ENCODE results near the gene CDH23. TPM values are rescaled to one million over a fixed set of nuclear protein-coding genes. Genes with fewer than 3 reads are reported as not detected.

CDH23 gene
- total and polyA plus RNA-seq, 9 of the 15 experiments (the other 6 are each of a cell fraction or from before 2014, with no cell fraction given) = 0.18 to 1.2 (median 0.47) TPM

- TF ChIP-seq MIER1 (IDR thresholded peaks at IDR 0.05; ENCODE audit: low read depth) = peak; percentile 84; the same call in 1 of the 2 replicates
- TF ChIP-seq IFI16 (CRISPR knock-in tag; IDR thresholded peaks at IDR 0.05) = no peak
- TF ChIP-seq ZNF395 (CRISPR knock-in tag; IDR thresholded peaks at IDR 0.05) = peak; percentile 93
- no peak for TF ChIP-seq TARDBP (IDR thresholded peaks at IDR 0.05)
- TF ChIP-seq POLR3G (IDR thresholded peaks at IDR 0.05; ENCODE audit: extremely low read depth, insufficient read length, insufficient replicate concordance) = no peak
- TF ChIP-seq ETS2 (tag; IDR thresholded peaks at IDR 0.05; ENCODE audit: borderline replicate concordance, poor library complexity, severe bottlenecking) = no peak
- no peak for TF ChIP-seq ATF1 (CRISPR knock-in tag; IDR thresholded peaks at IDR 0.05)
- 0 out of 2 replicates have a peak, but pooled peaks have one; percentile 20 for TF ChIP-seq ATF1 (tag; IDR thresholded peaks at IDR 0.05)
- TF ChIP-seq MLX (CRISPR knock-in tag; conservative IDR thresholded peaks at IDR 0.05) = no peak
- no peak for TF ChIP-seq TOE1 (IDR thresholded peaks at IDR 0.05; ENCODE audit: borderline replicate concordance)
- no peak for TF ChIP-seq TOE1 (CRISPR knock-in tag; IDR thresholded peaks at IDR 0.05; ENCODE audit: borderline replicate concordance, low read depth)
- TF ChIP-seq DMBX1 (CRISPR knock-in tag; IDR thresholded peaks at IDR 0.05; ENCODE audit: borderline replicate concordance) = peak; percentile 93
- TF ChIP-seq ZNF347 (CRISPR knock-in tag; IDR thresholded peaks at IDR 0.05; ENCODE audit: low read depth) = no peak
- TF ChIP-seq REST (IDR thresholded peaks at IDR 0.05; ENCODE audit: borderline replicate concordance) = peak; percentile 52; the same call in 1 of the 2 replicates
- peak; percentile 64 for TF ChIP-seq REST (CRISPR knock-in tag; IDR thresholded peaks at IDR 0.05; ENCODE audit: low read depth)
- no peak for TF ChIP-seq ZNF707 (CRISPR knock-in tag; conservative IDR thresholded peaks at IDR 0.05)
- TF ChIP-seq EHMT2 (IDR thresholded peaks at IDR 0.05) = peak; percentile 92
Observed at GRCh38 chr10:71797533-71798307, 401.0 kb downstream of the CDH23 start (continued).
